NT2/D1 (cell line): ENCODE measurements around the gene UBXN6.

ENCODE experiments used
- SUZ12 ChIP-seq: IDR thresholded peaks from 2 replicates; pipeline ENCODE4 v1.6.1; 2011; ENCODE audit not compliant: insufficient read length, insufficient read depth; ENCODE audit errors: extremely low read depth
- ZNF274 ChIP-seq: IDR thresholded peaks from 2 replicates; pipeline ENCODE4 v1.6.1; 2011; ENCODE audit warnings: mild to moderate bottlenecking, low read depth, low read length

GRCh38 chr19:4499318-4499717, 41.7 kb upstream of the UBXN6 start:
- TF ChIP-seq SUZ12 (no peak), ZNF274 (no peak)
